ENCODE measurements around the gene TTC33. TPM values are rescaled to one million over a fixed set of nuclear protein-coding genes. Genes with fewer than 3 reads are reported as not detected.
A peak's percentile ranks its signal among the peaks of the same experiment; 100 is the strongest.

Gene TTC33
- total and polyA plus RNA-seq, 2 donors (not counting 1 experiment from before 2014, with no cell fraction given) = 2.1 to 15.8 TPM

DNA sequence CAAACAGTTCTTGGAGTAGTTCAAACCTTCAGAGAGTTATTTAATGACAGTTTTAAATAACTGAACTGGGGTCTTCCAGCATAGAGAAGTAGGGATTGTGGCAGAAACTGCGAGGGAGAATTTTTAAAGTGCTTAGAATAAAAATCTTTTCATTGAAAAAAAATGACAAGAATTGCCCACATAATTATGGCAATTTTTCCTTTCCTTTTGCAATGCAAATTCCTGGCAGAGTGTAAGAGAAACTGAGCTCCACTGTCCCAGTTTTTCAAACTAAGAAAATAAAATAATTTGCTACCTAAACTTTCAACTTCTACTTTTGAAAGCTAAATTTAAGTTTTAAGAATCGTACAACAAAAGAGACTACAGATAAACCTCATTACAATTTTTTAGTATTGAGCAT is 78.3 kb downstream of the TTC33 start:
- H3K27me3 Mint-ChIP-seq = no peaks in the 10 kb centered on the region
- Histone ChIP-seq H3K9ac (ENCODE audit: low read length) (no peak overlapping the region), H3K27ac (ENCODE audit: low read length in 2 of 2) (no peak overlapping the region), H3K4me1 (ENCODE audit: control insufficient read depth in 2 of 2, insufficient read depth in 2 of 2, low read length in 2 of 2) (peaks cover 15 to 28% of the 10 kb centered on the region in 2 donors), H3K79me2 (ENCODE audit: control insufficient read depth, insufficient read depth, low read length) (peaks cover 16% of the 10 kb centered on the region), H3K9me3 (ENCODE audit: control extremely low read depth in 1 of 3, control insufficient read depth in 2 of 3, insufficient read depth in 1 of 3, low read length in 2 of 3) (no peaks in the 10 kb centered on the region), H3K4me3 (ENCODE audit: control extremely low read depth in 1 of 5, extremely low read depth in 1 of 5, insufficient read depth in 1 of 5, low read depth in 2 of 5, low read length in 4 of 5) (no peak overlapping the region), H3K36me3 (replicated peaks in 1 of 2; ENCODE audit: control extremely low read depth in 1 of 2, control insufficient read depth in 1 of 2, extremely low read depth in 1 of 2, insufficient read depth in 2 of 2, low read length in 1 of 2) (no peaks in the 10 kb centered on the region), H4K20me1 (ENCODE audit: control insufficient read depth, insufficient read depth, low read length, poor library complexity, severe bottlenecking) (no peaks in the 10 kb centered on the region), H3K27me3 (replicated peaks in 1 of 4; ENCODE audit: control extremely low read depth in 1 of 4, control insufficient read depth in 3 of 4, insufficient read depth in 4 of 4, low read length in 3 of 4) (no peaks in the 10 kb centered on the region), H3K4me2 (replicated peaks; ENCODE audit: low read depth, low read length, poor library complexity, severe bottlenecking) (no peak overlapping the region), H2AFZ (ENCODE audit: insufficient read depth, low read depth, low read length, poor library complexity, severe bottlenecking) (no peak overlapping the region)
- H3K9me3 Mint-ChIP-seq (ENCODE audit: insufficient read depth) = no peaks in the 10 kb centered on the region
- WGBS (ENCODE audit: insufficient coverage) = no CpG with 5 or more reads among the region's 2 CpGs
- intact Hi-C loops (cut with micrococcal nuclease) = loop anchor here (5.0 kb wide), 1 partner anchor 105 kb away; no protein-coding TSS in a partner anchor
- ATAC-seq (ENCODE audit: low read depth) (no peak), DNase-seq (no peak)
- TF ChIP-seq, protein P1, sequence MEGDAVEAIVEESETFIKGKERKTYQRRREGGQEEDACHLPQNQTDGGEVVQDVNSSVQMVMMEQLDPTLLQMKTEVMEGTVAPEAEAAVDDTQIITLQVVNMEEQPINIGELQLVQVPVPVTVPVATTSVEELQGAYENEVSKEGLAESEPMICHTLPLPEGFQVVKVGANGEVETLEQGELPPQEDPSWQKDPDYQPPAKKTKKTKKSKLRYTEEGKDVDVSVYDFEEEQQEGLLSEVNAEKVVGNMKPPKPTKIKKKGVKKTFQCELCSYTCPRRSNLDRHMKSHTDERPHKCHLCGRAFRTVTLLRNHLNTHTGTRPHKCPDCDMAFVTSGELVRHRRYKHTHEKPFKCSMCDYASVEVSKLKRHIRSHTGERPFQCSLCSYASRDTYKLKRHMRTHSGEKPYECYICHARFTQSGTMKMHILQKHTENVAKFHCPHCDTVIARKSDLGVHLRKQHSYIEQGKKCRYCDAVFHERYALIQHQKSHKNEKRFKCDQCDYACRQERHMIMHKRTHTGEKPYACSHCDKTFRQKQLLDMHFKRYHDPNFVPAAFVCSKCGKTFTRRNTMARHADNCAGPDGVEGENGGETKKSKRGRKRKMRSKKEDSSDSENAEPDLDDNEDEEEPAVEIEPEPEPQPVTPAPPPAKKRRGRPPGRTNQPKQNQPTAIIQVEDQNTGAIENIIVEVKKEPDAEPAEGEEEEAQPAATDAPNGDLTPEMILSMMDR (IDR thresholded peaks at IDR 0.05) = no peak
- no peak for TF ChIP-seq EZH2 (IDR thresholded peaks at IDR 0.05; ENCODE audit: borderline replicate concordance, insufficient read depth, low read depth, low read length, poor library complexity, severe bottlenecking)
- H3K4me3 Mint-ChIP-seq = no peak overlapping the region
- H3K27ac Mint-ChIP-seq = no peak overlapping the region
- H3K4me1 Mint-ChIP-seq = peaks cover 39% of the 10 kb centered on the region
- ChIA-PET CTCF (interaction anchor here (0.6 to 1.1 kb wide), 2 partner anchors 138 to 728 kb away, joined by 3 read pairs; no protein-coding TSS in a partner anchor), POLR2A (no interaction called here)

DNA sequence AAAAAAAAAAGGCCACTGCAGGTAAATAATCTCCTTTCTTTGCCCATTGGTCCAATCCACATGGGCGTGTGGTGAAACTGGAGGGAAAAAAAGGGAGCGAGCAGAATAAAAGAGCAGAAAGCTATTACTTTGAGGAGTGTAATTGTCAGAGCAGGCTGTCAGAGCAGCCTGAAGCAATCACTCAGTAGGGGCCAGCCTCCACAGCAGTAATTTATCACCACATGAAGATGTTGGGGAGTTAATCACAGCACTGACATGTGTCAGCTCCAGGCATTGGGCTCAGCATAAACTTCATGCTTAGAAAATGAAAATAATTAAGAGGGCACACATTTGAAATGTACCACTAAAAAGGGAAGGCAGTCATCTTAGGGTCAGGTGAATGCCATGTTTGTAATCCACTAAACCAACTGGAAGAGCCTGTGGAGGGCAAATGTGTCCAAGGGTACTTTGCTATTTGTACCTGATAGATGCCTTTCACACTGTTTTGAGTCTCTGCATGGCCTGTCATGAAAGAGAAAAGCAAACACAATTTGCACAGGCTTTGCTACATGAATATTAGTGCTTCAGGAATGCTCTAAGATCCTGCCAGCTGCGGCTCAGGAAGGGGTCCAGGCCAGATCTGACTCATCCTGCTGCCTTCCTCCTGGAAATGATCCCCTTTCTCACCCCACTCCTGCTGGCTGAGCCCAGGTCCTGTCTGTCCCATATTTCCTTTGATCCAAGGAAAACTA is 79.0 kb downstream of the TTC33 start:
- Mint-ChIP-seq H3K27me3 (no peaks in the 10 kb centered on the region), H3K4me3 (no peak overlapping the region), H3K9me3 (ENCODE audit: insufficient read depth) (no peaks in the 10 kb centered on the region), H3K27ac (peak overlapping the region; percentile 29), H3K4me1 (peaks cover 36% of the 10 kb centered on the region)
- TF ChIP-seq, protein P1 (IDR thresholded peaks at IDR 0.05) = no peak
- no peak for TF ChIP-seq EZH2 (IDR thresholded peaks at IDR 0.05; ENCODE audit: borderline replicate concordance, insufficient read depth, low read depth, low read length, poor library complexity, severe bottlenecking)
- Histone ChIP-seq H3K4me2 (replicated peaks; ENCODE audit: low read depth, low read length, poor library complexity, severe bottlenecking) (no peak overlapping the region), H4K20me1 (ENCODE audit: control insufficient read depth, insufficient read depth, low read length, poor library complexity, severe bottlenecking) (no peaks in the 10 kb centered on the region), H3K27ac (ENCODE audit: low read length in 2 of 2) (no peak overlapping the region), H2AFZ (ENCODE audit: insufficient read depth, low read depth, low read length, poor library complexity, severe bottlenecking) (no peak overlapping the region), H3K36me3 (replicated peaks in 1 of 2; ENCODE audit: control extremely low read depth in 1 of 2, control insufficient read depth in 1 of 2, extremely low read depth in 1 of 2, insufficient read depth in 2 of 2, low read length in 1 of 2) (no peaks in the 10 kb centered on the region), H3K79me2 (ENCODE audit: control insufficient read depth, insufficient read depth, low read length) (peaks cover 16% of the 10 kb centered on the region), H3K4me1 (ENCODE audit: control insufficient read depth in 2 of 2, insufficient read depth in 2 of 2, low read length in 2 of 2) (peaks cover 13 to 26% of the 10 kb centered on the region in 2 donors), H3K27me3 (replicated peaks in 1 of 4; ENCODE audit: control extremely low read depth in 1 of 4, control insufficient read depth in 3 of 4, insufficient read depth in 4 of 4, low read length in 3 of 4) (no peaks in the 10 kb centered on the region), H3K9me3 (ENCODE audit: control extremely low read depth in 1 of 3, control insufficient read depth in 2 of 3, insufficient read depth in 1 of 3, low read length in 2 of 3) (no peaks in the 10 kb centered on the region), H3K9ac (ENCODE audit: low read length) (no peak overlapping the region), H3K4me3 (ENCODE audit: control extremely low read depth in 1 of 5, extremely low read depth in 1 of 5, insufficient read depth in 1 of 5, low read depth in 2 of 5, low read length in 4 of 5) (no peak overlapping the region)
- DNase-seq (no peak), ATAC-seq (ENCODE audit: low read depth) (no peak)
- CTCF ChIA-PET = interaction anchor here (0.6 to 2.5 kb wide), 3 partner anchors 9 to 727 kb away, joined by 3 to 7 read pairs (median 3); no protein-coding TSS in a partner anchor
- intact Hi-C loops (cut with micrococcal nuclease) = loop anchor here (5.0 kb wide), 1 partner anchor 104 kb away; no protein-coding TSS in a partner anchor
- 33% methylated on average over 1 of the region's 3 CpGs for WGBS (ENCODE audit: insufficient coverage)
- POLR2A ChIA-PET = interaction anchor here (0.7 kb wide), 2 partner anchors 79 to 107 kb away, joined by 5 to 6 read pairs; partner anchors contain the start of gene TTC33
